GM12865 (cell line): ENCODE results near the gene RCCD1.

ENCODE experiments used
- DNase-seq: peaks from one replicate; pipeline ENCODE4 v3.0.0; 2010; ENCODE audit warnings: low read depth
- H3K4me3 ChIP-seq: 2 replicates; pipeline ENCODE4 v1.5.1; 2011; ENCODE audit warnings: mild to moderate bottlenecking, low read depth, low read length, control low read depth
- CTCF ChIP-seq: IDR thresholded peaks from 2 replicates; pipeline ENCODE4 v1.5.1; 2011; ENCODE audit warnings: low read length, control low read depth, low read depth, inconsistent platforms; ENCODE audit not compliant: insufficient read depth; ENCODE audit errors: missing control alignments

Gene RCCD1

DNA sequence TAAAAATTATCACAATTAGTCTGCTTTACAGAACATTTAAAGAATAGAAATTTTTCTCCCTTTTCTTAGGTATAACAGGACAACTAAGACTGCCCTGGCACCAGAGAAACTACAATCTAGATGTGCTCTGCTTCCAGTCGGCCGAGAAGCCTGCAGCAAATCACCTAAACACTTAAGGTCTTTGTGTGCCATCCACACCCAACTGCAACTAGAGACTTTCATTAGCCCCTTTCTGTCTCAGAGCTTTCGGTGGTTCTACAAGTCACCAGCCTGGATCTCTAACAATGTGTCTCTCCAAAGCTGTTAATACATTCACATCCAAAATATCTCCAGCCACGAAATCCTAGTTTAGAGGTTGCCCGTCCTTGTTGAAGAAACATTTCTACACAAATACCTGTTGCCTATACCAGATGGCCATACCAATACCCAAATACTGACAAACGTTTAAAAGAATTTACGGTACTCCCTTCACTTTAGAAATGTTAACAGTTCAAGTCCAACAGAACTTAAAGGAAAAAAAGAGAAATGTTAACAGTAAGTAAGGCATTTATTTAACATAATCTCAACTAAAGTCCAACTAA, 33.0 kb downstream of the RCCD1 start:
- H3K4me3 ChIP-seq: peak overlapping the region; percentile 30
- TF ChIP-seq CTCF: no peak
- DNase-seq: peak; percentile 50

DNA sequence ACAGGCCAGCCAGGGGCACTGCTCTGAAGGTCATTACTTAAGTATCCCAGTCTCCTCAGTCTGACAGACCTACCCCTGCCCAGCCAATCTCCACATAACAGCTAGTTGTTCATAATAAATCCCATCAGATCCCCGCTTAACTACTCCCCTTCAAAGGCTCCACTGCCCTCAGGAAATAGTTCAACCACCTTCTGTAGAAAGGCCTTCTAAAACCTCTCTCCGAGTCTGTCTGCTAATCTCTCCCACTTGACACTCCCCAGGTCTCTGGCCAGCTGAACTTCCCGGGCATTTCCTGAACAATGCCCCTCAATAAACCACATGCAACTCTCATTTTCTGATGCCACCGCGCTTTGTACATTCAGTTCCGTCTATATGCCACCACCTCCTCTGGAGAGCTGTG, 33.6 kb downstream of the RCCD1 start:
- no peak for TF ChIP-seq CTCF
- DNase-seq: peak; percentile 29
- peak overlapping the region; percentile 30 for H3K4me3 ChIP-seq

DNA sequence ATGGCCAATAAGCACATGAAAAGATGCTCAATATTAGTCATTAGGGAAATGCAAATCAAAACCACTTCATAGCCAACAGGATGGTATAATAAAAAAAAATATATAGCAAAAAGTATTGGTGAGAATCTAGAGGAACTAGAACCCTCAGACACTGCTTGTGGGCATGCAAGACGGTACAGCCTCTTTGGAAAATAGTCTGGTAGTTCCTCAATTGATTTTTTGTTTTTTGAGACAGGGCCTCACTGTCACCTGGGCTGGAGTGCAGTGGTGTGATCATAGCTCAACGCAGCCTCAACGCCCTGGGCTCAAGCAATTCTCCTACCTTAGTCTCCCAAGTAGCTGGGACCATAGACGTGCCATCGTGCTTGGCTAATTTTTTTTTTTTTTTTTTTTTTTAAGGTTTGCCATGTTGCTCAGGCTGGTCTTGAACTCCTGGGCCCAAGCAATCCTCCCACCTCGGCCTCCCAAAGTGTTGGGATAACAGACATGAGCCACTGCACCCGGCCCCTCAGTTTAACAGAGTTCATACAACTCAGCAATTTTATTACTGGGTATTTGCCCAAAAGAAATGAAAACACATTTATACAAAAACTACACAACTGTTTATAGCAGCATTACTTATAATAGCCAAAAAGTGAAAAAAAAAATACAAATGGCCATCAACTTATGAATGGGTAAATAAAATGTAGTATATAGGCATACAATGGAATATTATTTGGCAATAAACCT, 34.5 kb downstream of the RCCD1 start:
- DNase-seq: peak; percentile 36
- no peak for TF ChIP-seq CTCF
- H3K4me3 ChIP-seq: peak overlapping the region; percentile 30

DNA sequence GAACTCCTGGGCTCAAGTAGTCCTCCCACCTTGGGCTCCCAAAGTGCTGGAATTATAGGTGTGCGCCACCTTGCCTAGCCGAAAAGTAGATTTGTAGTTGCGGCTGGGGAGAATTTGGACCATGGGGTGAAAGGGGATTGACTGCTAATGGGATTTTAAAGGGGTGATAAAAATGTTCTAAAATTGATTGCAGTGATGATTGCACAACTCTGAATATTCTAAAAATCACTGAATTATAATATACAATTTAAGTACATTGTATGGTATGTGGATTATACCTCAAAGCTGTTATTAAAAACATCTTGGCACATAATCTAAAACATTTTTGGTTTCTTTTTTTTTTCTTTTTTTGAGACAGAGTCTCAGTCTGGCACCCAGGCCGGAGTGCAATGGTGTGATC, 35.8 kb downstream of the RCCD1 start:
- DNase-seq: no peak
- no peak for TF ChIP-seq CTCF
- no peak overlapping the region for H3K4me3 ChIP-seq

DNA sequence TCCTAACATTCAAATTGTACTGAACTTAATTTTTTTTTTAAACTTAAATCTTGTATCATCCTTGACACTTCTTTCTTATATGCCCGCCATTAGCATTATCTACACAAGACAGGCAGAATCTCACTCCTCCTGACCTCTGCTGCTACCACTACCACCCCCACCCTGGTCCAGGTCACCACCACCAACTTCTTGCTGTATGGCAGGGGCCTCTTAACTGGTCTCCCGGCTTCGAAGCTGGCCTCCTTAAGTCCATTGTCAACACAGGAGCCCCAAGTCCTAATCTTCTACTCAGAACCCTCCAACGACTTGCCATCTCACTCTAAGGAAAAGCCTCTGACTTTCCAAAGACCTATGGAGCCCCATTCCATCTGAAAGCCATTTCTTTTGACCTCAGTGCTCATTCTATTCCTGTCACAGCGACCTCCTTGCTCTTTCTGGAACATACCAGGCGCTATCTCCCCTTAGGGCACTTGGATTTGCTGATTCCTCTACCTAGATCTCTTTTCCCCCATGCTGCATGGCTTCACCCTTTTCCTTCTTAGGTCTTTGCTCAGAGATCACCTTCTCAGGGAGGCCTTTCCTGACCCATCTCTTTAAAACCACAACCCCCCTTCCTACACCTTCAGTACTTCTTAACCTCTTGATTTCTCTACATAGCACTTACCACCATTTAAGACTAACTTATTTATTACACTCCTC, 37.1 kb downstream of the RCCD1 start:
- no peak for DNase-seq
- no peak overlapping the region for H3K4me3 ChIP-seq
- no peak for TF ChIP-seq CTCF

GRCh38 chr15:90994059-90994416, 39.4 kb downstream of the RCCD1 start:
- peak; percentile 27 for DNase-seq
- no peak for TF ChIP-seq CTCF
- peak overlapping the region; percentile 98 for H3K4me3 ChIP-seq
